HepG2 (cell line): Measurements from ENCODE around the gene TDRD3. TPM values are rescaled to one million over a fixed set of nuclear protein-coding genes. Genes with fewer than 3 reads are reported as not detected.

Experiments
- ATAC-seq: fragments of 200-7000 bp; cut with Tn5 transposase; 3 replicates; pipeline ENCODE4 v1.9.1; 2020; ENCODE audit warnings: mild to moderate bottlenecking, moderate library complexity
- BruUV-seq: library from RNA; stranded (reverse); fragments of 400-500 nt; replicated peaks from 2 replicates; lab custom pipeline; 2021; lab: Mats Ljungman, UMichigan
- CTCF ChIA-PET: fragments of 300-600 bp; formaldehyde crosslinking; extraction: SDS; loops from one replicate; lab custom pipeline; 2021; ENCODE audit warnings: low total read pairs, inconsistent platforms, low intra/inter-chr PET ratio; lab: Yijun Ruan, JAX
- POLR2A ChIA-PET: fragments of 350-600 bp; sonication (Branson Sonifier 250); formaldehyde crosslinking; loops from one replicate; lab custom pipeline; 2020; ENCODE audit warnings: antibody characterized with exemption, inconsistent platforms; lab: Yijun Ruan, JAX
- DNase-seq: peaks from one replicate; pipeline ENCODE4 v3.0.0-alpha.2; 2015; ENCODE audit warnings: low spot score
- FAIRE-seq: peaks from 3 replicates; lab custom pipeline; 2011; peaks lifted over from hg19 to GRCh38; lab: Jason Lieb, UNC
- H2AFZ ChIP-seq: one replicate; pipeline ENCODE4 v1.6.1; 2011; ENCODE audit warnings: low read length, inconsistent platforms
- H3K27ac ChIP-seq: fragments of 300-600 bp; 3 replicates; pipeline ENCODE4 v1.8.0; 2011; ENCODE audit warnings: mixed run types, mild to moderate bottlenecking, mixed read lengths, low read length, inconsistent platforms; ENCODE audit not compliant: insufficient read depth; ENCODE audit errors: extremely low read length
- H3K27me3 ChIP-seq, 2 experiments: fragments of 200-600 bp in 1 of 2; 2 replicates in 1 of 2; 3 replicates in 1 of 2; pipeline versions ENCODE4 v1.6.0 to v1.8.0; 2011; ENCODE audit warnings: low read length in 2 of 2, mild to moderate bottlenecking in 2 of 2, moderate library complexity in 2 of 2, inconsistent platforms in 1 of 2; ENCODE audit not compliant: insufficient read depth in 2 of 2, control insufficient read depth in 1 of 2
- H3K36me3 ChIP-seq, 2 experiments: fragments of 200-600 bp in 1 of 2; replicated peaks in 1 of 2; 2 replicates in 1 of 2; 3 replicates in 1 of 2; pipeline versions ENCODE4 v1.5.1 to v1.8.0; 2011; ENCODE audit warnings: low read length in 2 of 2, inconsistent platforms in 1 of 2; ENCODE audit not compliant: insufficient read depth in 2 of 2, control insufficient read depth in 1 of 2
- H3K4me1 ChIP-seq: 2 replicates; pipeline ENCODE4 v1.5.1; 2012; ENCODE audit warnings: low read length, inconsistent platforms; ENCODE audit not compliant: insufficient read depth
- H3K4me2 ChIP-seq: 2 replicates; pipeline ENCODE4 v1.6.0; 2011; ENCODE audit warnings: low read depth, low read length, inconsistent platforms
- H3K4me3 ChIP-seq, 3 experiments: fragments of 200-600 bp in 1 of 3; sonication (generic), shearing (Covaris generic) in 1 of 3; replicated peaks in 1 of 3; 2 replicates each; pipeline ENCODE4 v1.5.1; 2011 to 2016; ENCODE audit warnings: low read length in 3 of 3, inconsistent platforms in 2 of 3, low read depth in 2 of 3, mild to moderate bottlenecking in 2 of 3, control low read depth in 1 of 3, mixed read lengths in 1 of 3; ENCODE audit not compliant: insufficient read depth in 1 of 3
- H3K79me2 ChIP-seq: one replicate; pipeline ENCODE4 v1.6.1; 2011; ENCODE audit warnings: low read length, inconsistent platforms; ENCODE audit not compliant: insufficient read depth
- H3K9ac ChIP-seq: 2 replicates; pipeline ENCODE4 v1.6.0; 2011; ENCODE audit warnings: mild to moderate bottlenecking, low read depth, low read length, inconsistent platforms; ENCODE audit not compliant: insufficient read depth
- H3K9me3 ChIP-seq: 2 replicates; pipeline ENCODE4 v1.5.1; 2012; ENCODE audit warnings: mild to moderate bottlenecking, low read length
- H4K20me1 ChIP-seq: 2 replicates; pipeline ENCODE4 v1.6.0; 2011; ENCODE audit warnings: inconsistent platforms, mild to moderate bottlenecking, low read length, moderate library complexity; ENCODE audit not compliant: insufficient read depth
- ATRX ChIP-seq: sonication (generic); formaldehyde crosslinking; IDR thresholded peaks from 2 replicates; pipeline ENCODE4 v1.4.0; 2020; ENCODE audit warnings: missing genetic modification reagents, borderline replicate concordance
- HNF1A ChIP-seq, 2 experiments: sonication (generic) in 1 of 2; formaldehyde crosslinking in 1 of 2; IDR thresholded peaks; 2 replicates each; pipeline versions ENCODE4 v1.4.0 to v1.6.1; 2016 to 2020; ENCODE audit warnings: borderline replicate concordance in 1 of 2, low read depth in 1 of 2, mild to moderate bottlenecking in 1 of 2, missing genetic modification reagents in 1 of 2
- MZF1 ChIP-seq: sonication (generic); formaldehyde crosslinking; IDR thresholded peaks from 2 replicates; pipeline ENCODE4 v1.8.1; 2023; ENCODE audit warnings: mild to moderate bottlenecking, missing genetic modification reagents, borderline replicate concordance
- NCOA5 ChIP-seq: sonication (generic); formaldehyde crosslinking; IDR thresholded peaks from 2 replicates; pipeline ENCODE4 v1.4.0; 2020; ENCODE audit warnings: missing genetic modification reagents
- RFX5 ChIP-seq: IDR thresholded peaks from 2 replicates; pipeline ENCODE4 v1.6.1; 2011; ENCODE audit warnings: low read depth, low read length, improper control_type of control experiment
- WGBS: methylation state at CpG from one replicate; pipeline ENCODE4 v1.1.6; 2017; ENCODE audit warnings: low lambda C conversion rate; 5-methylcytosine and 5-hydroxymethylcytosine counted together
- in situ Hi-C: cut with HindIII; loops from 2 replicates; pipeline ENCODE4 v1.10.0; 2017; ENCODE audit warnings: low pct_unique_long_range_greater_than_20kb; ENCODE audit not compliant: extremely low pct_ligation_motif_present
- intact Hi-C: fragments of 100-400 bp; cut with micrococcal nuclease; formaldehyde crosslinking; loops from one replicate; pipeline ENCODE4 v1.10.0; 2022; ENCODE audit not compliant: unreplicated experiment
- polyA plus RNA-seq, 8 experiments: library from polyadenylated mRNA; depleted of rRNA in 3 of 8; stranded (reverse) in 7 of 8; unstranded in 1 of 8; fragments of >200 nt; fragmentation: Illumina TruSeq in 4 of 8; extraction: Trizol in 4 of 8; gene quantifications; 2 replicates each; pipeline versions ENCODE4 v1.2.1 to v1.2.3, GENCODE V29; 2011 to 2016; ENCODE audit warnings: low read depth in 4 of 8, missing spikeins in 1 of 8, mixed read lengths in 1 of 8; ENCODE audit not compliant: insufficient read depth in 1 of 8
- total RNA-seq, 5 experiments: library from RNA; depleted of rRNA; stranded (reverse); fragments of >200 nt; fragmentation: Illumina TruSeq; extraction: Trizol; gene quantifications; 2 replicates each; pipeline ENCODE4 v1.2.3, GENCODE V29; 2016; ENCODE audit warnings: low read depth in 1 of 5

Gene TDRD3
- total and polyA plus RNA-seq, 2 of the 13 experiments (the other 11 are each of a cell fraction or from before 2014, with no cell fraction given): 4.7 to 11.8 TPM

- in situ Hi-C loops (no loop called here), intact Hi-C loops (no loop called here)
- TF ChIP-seq MZF1 (no peak), NCOA5 (CRISPR knock-in tag) (no peak), RFX5 (no peak), ATRX (no peak), HNF1A (IDR thresholded peaks at IDR 0.05; ENCODE audit: low read depth) (no peak), HNF1A (CRISPR knock-in tag; IDR thresholded peaks at IDR 0.05; ENCODE audit: borderline replicate concordance) (no peak)
- Histone ChIP-seq H3K4me2 (no peak overlapping the region), H4K20me1 (no peaks in the 10 kb centered on the region), H3K79me2 (no peaks in the 10 kb centered on the region), H3K27ac (no peak overlapping the region), H3K4me1 (no peaks in the 10 kb centered on the region), H3K9me3 (no peaks in the 10 kb centered on the region), H3K27me3 (peaks cover 0 to 13% of the 10 kb centered on the region in 2 experiments; a peak in 2 of 5 replicates), H3K9ac (no peak overlapping the region), H2AFZ (no peak overlapping the region), H3K4me3 (no peak overlapping the region), H3K36me3 (no peaks in the 10 kb centered on the region)
- CTCF ChIA-PET: no interaction called here
- POLR2A ChIA-PET: no interaction called here
- FAIRE-seq (no peak), DNase-seq (no peak), ATAC-seq (no peak)
- 48% methylated on average over 17 of the region's 18 CpGs for WGBS
- BruUV-seq: no TSS peak
Measured at GRCh38 chr13:60590800-60591747, 194.1 kb downstream of the TDRD3 start.
